Hepatocyte (in vitro differentiated cells): ENCODE data around the gene DSCAM.

Experiments
- EZH2 ChIP-seq: fragments of 200-600 bp; sonication (generic); IDR thresholded peaks from 2 replicates; pipeline ENCODE4 v1.6.1; 2016; ENCODE audit warnings: antibody characterized with exemption, mild to moderate bottlenecking, borderline replicate concordance
- EZH2phosphoT487 ChIP-seq: fragments of 200-600 bp; sonication (generic); IDR thresholded peaks from one replicate; pipeline ENCODE4 v1.6.1; 2018; ENCODE audit warnings: antibody characterized with exemption, mild to moderate bottlenecking, low read depth, moderate library complexity; ENCODE audit not compliant: unreplicated experiment, severe bottlenecking
- TF ChIP-seq, protein P1 (sequence below): fragments of 200-600 bp; sonication (generic); IDR thresholded peaks from 2 replicates; pipeline ENCODE4 v1.5.1; 2016; ENCODE audit warnings: antibody characterized with exemption, mild to moderate bottlenecking; ENCODE audit not compliant: poor library complexity

DNA sequence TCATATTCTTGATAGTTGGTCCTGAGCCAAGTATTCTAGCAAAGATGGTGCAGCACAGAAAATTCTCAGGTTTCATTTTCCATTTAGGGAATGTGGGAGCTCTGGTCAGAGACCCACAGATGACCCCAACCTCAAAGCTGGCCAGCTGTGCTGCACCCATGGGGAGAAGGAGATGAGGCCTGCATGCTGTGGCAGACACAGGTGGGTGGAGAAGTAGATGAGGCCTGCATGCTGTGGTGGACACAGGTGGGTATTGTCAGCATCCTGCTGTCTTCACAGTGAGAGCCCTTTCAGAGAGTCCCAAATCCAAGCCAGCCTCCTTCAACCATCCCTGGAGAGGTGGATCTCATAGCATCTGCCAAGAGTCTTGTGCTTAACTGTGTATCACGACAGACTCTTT, 77.7 kb downstream of the DSCAM start:
- TF ChIP-seq, protein P1, sequence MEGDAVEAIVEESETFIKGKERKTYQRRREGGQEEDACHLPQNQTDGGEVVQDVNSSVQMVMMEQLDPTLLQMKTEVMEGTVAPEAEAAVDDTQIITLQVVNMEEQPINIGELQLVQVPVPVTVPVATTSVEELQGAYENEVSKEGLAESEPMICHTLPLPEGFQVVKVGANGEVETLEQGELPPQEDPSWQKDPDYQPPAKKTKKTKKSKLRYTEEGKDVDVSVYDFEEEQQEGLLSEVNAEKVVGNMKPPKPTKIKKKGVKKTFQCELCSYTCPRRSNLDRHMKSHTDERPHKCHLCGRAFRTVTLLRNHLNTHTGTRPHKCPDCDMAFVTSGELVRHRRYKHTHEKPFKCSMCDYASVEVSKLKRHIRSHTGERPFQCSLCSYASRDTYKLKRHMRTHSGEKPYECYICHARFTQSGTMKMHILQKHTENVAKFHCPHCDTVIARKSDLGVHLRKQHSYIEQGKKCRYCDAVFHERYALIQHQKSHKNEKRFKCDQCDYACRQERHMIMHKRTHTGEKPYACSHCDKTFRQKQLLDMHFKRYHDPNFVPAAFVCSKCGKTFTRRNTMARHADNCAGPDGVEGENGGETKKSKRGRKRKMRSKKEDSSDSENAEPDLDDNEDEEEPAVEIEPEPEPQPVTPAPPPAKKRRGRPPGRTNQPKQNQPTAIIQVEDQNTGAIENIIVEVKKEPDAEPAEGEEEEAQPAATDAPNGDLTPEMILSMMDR = no peak
- TF ChIP-seq EZH2 (no peak), EZH2phosphoT487 (no peak)
